ENCODE results near the gene STARD13. TPM values are rescaled to one million over a fixed set of nuclear protein-coding genes. Genes with fewer than 3 reads are reported as not detected.

Gene STARD13
- total RNA-seq: 48.0 and 52.2 TPM in 2 replicates

GRCh38 chr13:33285420-33286124 is at the start of gene STARD13:
Gene STARD13, minus strand, starts transcription at chr13:33285755. Its CDS starts 117 bp downstream, at chr13:33285638.
- peak; percentile 98 for DNase-seq (ENCODE audit: low read depth)
- TF ChIP-seq CTCF (IDR thresholded peaks at IDR 0.05; ENCODE audit: insufficient read depth, low read depth, low read length): peak; percentile 54
- peak within 1 kb of the TSS; percentile 96 for H3K4me3 ChIP-seq (ENCODE audit: low read depth, low read length)

- no peak overlapping the region for H3K4me3 ChIP-seq (ENCODE audit: low read depth, low read length)
- no peak for TF ChIP-seq CTCF (IDR thresholded peaks at IDR 0.05; ENCODE audit: insufficient read depth, low read depth, low read length)
- no peak for DNase-seq (ENCODE audit: low read depth)
These were observed 49.3 kb upstream of the STARD13 start for GRCh38 chr13:33334831-33335230.

- TF ChIP-seq CTCF (IDR thresholded peaks at IDR 0.05; ENCODE audit: insufficient read depth, low read depth, low read length): no peak
- no peak overlapping the region for H3K4me3 ChIP-seq (ENCODE audit: low read depth, low read length)
- DNase-seq (ENCODE audit: low read depth): no peak
These were observed 46.4 kb upstream of the STARD13 start for GRCh38 chr13:33331962-33332361.

- no peak for TF ChIP-seq CTCF (IDR thresholded peaks at IDR 0.05; ENCODE audit: insufficient read depth, low read depth, low read length)
- no peak for DNase-seq (ENCODE audit: low read depth)
- H3K4me3 ChIP-seq (ENCODE audit: low read depth, low read length): no peak overlapping the region
These were observed 44.9 kb upstream of the STARD13 start for GRCh38 chr13:33330483-33330882.

GRCh38 chr13:33328701-33329100 is 43.1 kb upstream of the STARD13 start:
- H3K4me3 ChIP-seq (ENCODE audit: low read depth, low read length): no peak overlapping the region
- DNase-seq (ENCODE audit: low read depth): no peak
- no peak for TF ChIP-seq CTCF (IDR thresholded peaks at IDR 0.05; ENCODE audit: insufficient read depth, low read depth, low read length)

- TF ChIP-seq CTCF (IDR thresholded peaks at IDR 0.05; ENCODE audit: insufficient read depth, low read depth, low read length): no peak
- no peak for DNase-seq (ENCODE audit: low read depth)
- no peak overlapping the region for H3K4me3 ChIP-seq (ENCODE audit: low read depth, low read length)
These were observed 41.2 kb upstream of the STARD13 start for GRCh38 chr13:33326723-33327122.

- no peak for DNase-seq (ENCODE audit: low read depth)
- no peak for TF ChIP-seq CTCF (IDR thresholded peaks at IDR 0.05; ENCODE audit: insufficient read depth, low read depth, low read length)
These were observed 40.7 kb upstream of the STARD13 start for GRCh38 chr13:33326246-33326645.

More at GRCh38 chr13:33326246-33326645, 40.7 kb upstream of the STARD13 start:
- H3K4me3 ChIP-seq (ENCODE audit: low read depth, low read length): no peak overlapping the region
